Stimulated activated CD4-positive, alpha-beta T cell treated with anti-CD3 and anti-CD28 coated beads, Interleukin-12 subunit alpha, Interleukin-12 subunit beta, amount 100 ng/mL, for 4 hours (primary cell): ENCODE measurements around the gene CCSER1.
"Not testable (repeated sequence)": the region's sequence is repeated elsewhere in the genome, so short reads cannot be mapped to it uniquely, and the experiment has no call there.

Source experiments
- DNase-seq: peaks from one replicate; pipeline ENCODE4 v3.0.0-alpha.2; 2020

CCSER1 gene

DNA sequence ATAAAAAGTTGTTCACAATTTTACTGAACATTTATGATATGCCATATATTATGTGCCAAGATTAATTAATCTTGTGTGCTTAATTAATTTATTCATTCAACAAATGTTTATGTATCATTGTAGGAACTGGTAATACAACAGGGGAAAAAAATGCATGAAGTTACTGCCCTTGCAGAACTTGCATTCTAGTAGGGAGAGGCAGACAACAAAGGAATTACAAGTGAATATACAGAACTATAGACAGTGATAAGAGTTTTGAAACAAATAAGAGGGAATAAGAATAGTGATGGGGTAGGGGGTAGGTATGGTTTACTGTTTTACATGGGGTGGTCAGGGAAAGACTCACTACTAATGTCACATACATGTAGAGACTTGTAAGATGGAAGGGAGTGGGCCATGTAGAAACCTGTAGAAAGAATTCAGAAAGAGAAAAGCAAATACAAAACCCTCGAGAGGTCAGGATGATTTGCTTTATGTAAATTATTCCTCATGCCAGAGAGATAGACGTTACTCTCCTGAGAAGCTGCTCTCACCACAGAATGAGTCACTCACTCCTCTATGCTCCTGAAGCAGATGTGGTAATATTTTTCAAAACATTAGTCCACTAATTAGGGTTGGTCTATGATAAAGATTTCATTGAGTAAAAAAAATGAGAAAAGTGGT lies 1321.6 kb downstream of the CCSER1 start:
- no peak for DNase-seq

DNA sequence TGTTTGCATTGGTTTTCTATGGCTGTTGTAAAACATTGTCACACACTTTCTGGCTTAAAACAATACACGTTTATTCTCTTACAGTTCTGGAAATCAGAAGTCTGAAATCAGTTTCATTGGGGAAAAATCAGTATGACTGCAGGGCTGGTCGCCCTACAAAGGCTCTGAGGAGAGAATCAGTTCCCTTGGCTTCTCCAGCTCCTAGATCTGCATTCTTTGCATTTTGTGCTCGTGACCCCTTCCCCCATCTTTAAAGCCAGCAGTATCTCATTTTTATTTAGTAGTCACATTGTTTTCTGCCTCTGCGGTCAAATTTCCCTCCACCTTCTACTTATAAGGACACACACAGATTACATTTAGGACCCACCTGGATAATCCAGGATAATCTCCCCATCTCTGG lies 1326.9 kb downstream of the CCSER1 start:
- DNase-seq = no peak

DNA sequence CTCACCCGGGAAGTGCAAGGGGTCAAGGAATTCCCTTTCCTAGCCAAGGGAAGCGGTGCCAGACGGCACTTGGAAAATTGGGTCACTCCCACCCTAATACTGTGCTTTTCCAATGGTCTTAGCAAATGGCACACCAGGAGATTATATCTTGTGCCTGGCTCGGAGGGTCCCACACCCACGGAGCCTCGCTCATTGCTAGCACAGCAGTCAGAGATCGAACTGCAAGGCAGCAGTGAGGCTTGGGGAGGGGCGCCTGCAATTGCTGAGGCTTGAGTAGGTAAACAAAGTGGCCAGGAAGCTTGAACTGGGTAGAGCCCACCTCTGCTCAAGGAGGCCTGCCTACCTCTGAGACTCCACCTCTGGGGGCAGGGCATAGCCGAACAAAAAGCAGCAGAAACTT lies 1335.4 kb downstream of the CCSER1 start:
- not testable (repeated sequence) for DNase-seq

DNA sequence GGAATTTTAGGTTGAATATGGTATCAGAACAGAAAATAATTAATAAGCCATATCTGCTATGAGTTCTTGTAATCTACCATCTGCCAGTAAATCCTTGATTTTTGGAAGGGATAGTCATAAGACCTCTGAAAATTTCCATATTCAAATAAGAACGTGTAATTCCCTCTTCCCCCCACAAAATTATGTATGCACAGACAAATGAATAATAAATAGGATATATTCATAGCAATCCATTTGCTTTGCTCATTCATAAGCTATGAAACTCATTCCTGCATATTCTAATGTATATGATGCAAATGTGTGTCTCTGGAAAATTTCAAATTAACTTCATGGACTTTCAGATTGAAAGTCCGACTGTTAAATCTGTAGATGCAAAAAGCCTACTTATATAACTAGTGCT lies 1343.5 kb downstream of the CCSER1 start:
- no peak for DNase-seq

DNA sequence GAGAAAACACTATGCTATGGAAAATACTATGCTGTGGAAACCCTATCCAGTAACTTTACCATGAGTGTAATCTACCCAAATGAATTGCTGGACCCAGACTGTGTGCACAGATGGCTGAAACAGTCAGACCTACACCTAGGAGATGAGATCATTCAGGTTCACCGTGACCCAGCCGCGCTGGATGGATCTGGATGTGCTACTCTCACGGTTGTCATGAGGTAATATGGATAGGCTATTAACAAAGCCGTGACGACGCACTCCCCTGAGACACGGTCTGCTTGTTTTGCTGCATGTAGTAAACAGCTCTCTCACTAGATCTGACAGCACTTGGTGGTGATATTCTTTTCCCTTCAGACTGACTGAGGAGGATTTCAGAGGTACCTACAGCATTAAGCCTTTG lies 1344.1 kb downstream of the CCSER1 start:
- no peak for DNase-seq

DNA sequence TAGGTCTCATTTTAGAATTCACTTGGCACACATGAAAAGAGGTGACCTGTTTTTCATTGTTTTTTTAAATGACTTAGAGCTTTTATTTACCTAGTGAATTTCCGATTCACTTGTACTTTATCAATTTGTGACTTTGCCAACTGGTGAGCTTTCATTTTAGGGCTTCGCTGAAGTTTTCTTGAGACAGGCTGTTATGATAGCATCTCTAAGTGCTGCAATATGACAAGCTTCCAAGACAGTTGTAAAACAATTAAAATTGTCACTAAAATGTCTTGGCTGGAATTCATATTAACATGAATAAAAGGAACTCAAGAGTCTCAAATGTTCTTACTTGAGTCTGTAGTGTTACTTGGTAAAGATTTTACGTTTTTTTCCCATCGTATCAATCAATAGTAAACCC lies 1344.9 kb downstream of the CCSER1 start:
- DNase-seq = no peak

DNA sequence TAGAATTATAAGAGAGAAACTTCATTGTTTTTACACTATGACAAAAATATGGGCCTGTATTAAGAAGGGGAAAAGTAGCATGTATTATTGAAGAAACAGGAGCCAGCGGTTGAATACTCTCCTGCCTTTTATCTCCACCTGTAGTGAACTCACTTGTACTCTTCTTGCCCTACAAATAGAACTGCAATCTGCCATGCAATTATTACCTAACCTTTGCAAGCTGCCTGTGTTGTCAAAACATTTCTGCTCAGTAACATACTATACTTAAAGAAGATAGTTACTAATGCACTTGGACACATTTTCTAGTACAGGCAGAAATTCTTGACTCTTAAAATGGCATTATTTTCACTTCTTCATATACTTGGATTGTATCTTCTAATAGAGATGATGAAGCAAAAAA lies 1358.2 kb downstream of the CCSER1 start:
- no peak for DNase-seq

DNA sequence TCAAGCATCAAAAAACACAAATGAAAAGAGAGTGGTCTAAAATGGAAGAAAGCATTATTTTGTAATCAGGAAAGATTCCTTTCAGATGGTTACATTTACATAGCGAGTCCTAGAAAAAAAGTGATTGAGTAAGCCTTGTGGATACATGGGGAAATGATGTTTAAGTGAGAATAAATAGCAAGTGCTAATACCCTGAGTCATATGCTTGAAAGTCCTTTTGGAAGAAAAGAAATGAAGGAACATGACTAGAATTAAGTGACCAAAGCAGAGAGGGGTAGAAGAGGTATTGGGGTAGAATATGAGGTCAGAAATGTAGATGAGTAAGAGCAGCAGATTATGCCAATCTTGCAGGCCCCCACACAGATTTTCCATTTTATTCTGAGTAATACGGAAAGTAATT lies 1361.8 kb downstream of the CCSER1 start:
- no peak for DNase-seq

DNA sequence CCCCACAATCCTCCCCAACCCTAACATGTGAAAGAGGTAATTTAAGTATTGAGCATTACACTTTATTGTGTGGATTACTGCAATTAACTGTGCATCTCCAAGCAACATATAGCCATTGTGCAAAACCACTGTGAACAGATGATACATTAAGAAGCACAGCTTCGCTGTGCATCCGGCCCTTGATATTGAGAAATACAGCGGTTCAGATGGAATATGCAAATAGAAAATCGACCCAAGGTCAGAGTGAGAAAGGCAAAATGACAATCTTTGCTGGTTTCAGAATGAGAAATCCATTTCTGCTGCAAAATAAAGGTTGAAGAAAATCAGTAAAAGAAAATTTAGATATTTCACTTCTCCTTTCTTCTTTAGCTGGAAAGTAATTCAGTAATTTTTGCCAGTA lies 1370.7 kb downstream of the CCSER1 start:
- DNase-seq = no peak

DNA sequence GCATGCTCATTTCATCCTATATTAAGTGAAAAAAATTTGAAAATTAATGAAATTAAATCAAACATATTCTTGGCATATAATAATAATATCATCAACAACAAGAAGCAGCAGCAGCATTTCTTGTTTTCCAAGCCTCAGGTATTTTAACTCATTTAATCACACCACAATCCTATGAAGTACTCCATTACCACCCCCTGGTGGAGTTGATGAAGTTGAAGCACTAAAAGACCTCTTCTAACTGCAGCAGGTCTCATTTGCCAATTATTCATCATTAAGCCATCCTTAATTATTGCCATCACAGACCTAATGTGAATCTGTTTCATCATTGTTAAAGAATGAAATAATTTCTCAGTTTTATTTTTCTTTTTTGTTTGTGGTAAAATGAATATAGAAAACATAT lies 1375.2 kb downstream of the CCSER1 start:
- DNase-seq = no peak

DNA sequence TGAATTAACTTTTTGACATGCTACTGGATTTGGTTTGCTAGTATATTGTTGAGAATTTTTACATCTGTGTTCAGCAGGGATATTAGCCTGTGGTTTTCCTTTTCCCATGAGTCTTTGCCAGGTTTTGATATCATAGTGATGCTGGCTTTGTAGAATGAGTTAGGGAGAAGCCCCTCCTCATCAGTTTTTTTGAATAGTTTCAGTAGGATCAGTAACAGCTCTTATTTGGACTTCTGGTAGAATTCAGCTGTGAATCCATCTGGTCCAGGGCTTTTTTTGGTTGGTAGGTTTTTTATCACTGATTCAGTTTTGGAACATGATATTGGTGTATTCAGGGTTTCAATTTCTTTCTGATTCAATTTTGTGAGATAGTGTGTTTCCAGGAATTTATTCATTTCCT lies 1386.1 kb downstream of the CCSER1 start:
- no peak for DNase-seq

DNA sequence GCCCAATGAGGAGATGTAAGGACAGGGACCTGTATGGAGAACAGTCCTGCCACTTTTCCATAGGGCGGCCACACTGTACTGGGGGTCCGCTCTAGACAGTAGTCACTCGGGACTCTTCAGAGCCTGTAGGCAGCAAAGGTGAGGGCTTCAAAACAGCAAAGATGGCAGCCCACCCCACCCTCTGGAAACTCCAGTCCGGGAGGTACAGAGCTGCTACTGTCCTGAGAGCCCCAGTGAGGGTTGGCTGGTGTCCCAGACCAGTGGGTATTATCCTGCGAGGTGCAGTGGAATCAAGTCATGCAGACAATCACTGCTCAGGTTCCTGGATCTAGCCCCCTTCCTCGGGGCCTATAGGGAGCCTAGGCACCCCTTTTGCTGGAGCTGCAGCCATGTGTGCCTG lies 1392.0 kb downstream of the CCSER1 start:
- DNase-seq = no peak

DNA sequence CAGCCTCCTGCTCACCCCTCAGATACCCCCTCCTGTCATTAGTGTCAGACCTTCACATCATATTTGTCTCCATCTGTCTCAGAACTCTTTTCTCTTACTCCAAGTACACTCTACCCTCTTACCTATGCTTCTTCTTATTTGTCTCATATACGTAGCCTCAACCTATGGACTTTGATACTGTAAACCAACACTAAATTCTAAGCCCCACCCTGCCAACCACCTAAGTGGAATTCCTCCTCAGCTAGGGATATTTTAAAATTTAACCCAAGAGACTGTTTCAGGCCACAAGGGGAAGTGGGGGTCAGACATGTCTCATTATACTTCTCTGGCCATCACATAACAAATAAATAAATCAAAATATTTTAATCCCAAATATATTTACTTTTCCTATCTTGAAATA lies 1398.4 kb downstream of the CCSER1 start:
- DNase-seq = no peak

DNA sequence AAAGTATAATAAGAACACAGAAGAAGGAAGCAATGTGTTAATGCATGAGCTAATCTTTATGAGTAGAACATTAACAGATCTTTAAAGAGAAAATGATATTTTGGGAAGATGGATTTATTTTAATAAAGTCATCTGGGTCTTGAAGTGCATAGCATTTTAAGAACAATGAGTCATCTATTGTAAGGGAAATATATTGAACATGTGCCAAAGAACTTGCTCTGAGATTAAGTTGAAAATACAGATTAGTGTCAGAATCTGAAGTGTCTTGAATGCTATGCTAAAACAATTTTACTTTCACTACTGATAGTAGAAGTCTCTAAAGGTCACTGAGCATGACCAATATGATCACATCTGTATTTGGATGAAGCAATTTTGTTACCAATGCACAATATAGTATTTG lies 1399.9 kb downstream of the CCSER1 start:
- no peak for DNase-seq

DNA sequence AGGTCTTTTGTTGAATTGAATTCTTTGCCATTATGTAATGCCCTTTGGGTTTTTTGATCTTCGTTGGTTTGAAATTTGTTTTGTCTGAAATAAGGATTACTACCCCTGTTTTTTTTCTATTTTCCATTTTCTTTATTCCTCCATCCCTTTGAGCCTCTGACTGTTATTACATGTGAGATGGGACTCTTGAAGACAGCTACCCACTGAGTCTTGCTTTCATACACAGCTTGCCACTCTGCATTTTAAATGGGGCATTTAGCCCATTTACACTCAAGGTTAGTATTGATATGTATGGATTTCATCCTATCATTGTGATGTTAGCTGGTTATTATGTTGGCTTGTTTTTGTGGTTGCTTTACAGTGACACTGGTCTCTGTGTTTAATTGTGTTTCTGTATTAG lies 1440.4 kb downstream of the CCSER1 start:
- DNase-seq = no peak

DNA sequence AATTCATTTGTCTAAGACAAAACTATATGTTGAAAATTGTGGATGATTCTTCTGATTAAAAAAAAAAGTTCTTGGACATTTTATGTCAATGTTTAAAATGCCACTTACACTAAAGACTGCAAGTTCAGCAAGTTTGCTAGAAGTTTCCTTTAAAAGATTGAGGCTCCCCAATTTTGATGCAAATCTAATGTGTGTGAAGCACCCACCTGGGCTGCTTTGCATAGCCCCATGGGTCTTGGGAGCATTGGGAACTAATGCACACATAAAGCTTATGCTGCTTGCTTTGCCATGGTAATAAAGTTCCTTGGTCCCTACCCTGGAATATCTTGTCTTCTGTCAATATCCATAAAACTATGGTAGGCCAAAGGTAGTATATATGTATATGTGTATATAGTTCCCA lies 1450.7 kb downstream of the CCSER1 start:
- no peak for DNase-seq

DNA sequence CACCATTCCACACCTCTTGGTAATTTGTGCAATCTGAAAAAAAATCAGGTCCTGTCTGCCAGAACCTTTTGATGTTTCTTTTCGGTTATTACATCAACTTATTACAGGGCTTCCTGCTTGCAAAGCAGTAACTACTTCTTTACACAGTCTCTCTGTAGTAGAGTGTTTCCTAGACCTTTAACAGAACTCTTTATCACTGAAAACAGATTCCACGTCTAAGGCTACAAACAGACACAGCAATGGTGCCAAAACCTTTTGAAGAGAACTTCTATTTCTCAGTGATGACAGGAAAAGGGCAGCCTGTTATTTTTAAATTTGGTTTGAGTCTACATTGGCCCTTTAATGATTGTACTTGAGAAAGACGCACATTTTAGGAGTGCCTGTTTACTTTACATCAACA lies 1463.1 kb downstream of the CCSER1 start:
- no peak for DNase-seq

DNA sequence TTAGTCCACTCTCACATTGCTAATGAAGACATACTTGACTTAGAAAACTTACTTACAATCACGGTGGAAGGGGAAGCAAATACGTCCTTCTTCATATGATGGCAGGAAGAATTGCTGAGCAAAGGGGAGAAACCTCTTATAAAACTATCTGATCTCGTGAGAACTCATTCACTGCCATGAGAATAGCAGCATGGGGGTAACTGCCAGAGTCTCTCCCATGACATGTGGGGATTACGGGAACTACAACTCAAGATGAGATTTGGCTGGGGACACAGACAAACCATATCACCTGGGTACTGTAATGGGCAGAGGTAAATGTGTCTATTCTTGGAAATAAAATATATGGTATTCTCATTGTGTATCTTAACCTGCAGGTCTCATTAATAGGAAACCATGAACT lies 1464.9 kb downstream of the CCSER1 start:
- no peak for DNase-seq

DNA sequence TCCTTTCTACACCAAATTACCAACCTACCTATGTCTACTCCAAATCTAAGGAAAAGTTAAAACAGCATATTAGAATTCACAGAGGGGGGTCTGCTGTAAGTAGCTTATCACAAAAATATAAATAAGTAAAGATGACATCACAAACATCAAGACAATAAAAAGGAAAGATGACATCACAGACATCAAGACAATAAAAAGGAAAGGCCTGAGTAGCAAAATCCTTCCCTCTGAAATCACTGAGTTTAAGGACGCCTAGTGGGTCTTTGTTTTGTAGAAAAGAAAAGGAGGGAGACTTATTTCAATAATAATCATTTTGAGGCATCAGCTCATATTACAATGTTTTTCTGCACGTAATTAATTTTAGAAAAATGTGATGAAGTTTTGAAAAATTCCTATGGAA lies 1469.5 kb downstream of the CCSER1 start:
- no peak for DNase-seq

DNA sequence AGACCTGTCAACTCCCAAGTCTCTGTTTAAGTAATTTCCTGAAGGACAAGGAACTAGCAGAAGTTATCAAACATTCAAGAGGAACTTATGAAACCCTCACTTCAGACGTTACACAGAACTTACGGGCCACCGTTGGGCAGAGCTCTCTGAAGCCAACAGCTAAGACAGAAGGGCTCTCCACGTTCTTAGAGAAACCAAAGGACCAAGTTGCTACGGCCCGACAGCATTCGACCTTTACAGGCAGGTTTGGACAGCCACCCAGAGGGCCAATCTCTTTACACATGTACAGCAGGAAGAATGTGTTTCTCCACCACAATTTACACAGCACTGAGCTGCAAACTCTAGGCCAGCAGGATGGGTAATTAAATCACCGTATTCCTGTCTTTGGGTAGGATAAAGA lies 1471.5 kb downstream of the CCSER1 start:
- no peak for DNase-seq

DNA sequence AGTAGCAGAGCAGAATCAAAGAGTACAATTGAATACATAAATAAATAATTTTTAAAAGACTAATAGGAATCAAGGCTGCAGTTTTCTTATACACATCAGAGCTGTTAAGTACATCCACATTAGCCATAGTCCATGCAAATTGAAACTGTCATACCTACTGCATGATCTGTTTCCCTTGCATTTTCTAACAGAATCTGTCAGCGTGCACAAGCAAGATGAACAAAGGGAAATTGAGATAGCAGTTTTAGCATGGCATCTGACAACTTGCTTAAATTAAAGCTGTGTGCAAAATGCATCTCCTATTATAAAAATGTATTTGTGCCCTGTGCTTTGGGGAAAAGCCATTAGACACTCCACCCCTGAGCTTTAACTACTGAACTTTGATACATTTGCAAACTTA lies 1473.1 kb downstream of the CCSER1 start:
- no peak for DNase-seq

DNA sequence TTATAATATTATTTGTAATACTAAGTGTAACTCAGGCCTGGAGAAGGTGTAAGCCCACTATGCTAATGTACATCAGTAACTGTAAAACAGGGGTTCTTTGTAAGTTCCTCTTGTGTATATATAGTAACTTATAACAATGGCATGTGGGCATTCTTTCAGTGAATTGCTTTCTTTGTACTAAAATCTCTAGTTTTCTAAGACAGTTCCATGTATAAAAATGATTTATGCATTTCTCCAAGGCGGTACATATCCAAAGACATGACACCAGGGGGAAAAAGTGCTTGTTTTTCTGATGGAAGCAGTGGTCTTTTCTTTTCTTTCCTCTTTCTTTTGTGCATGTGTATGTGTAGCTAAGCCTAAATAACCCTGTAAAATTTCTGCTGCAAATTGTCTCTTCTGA lies 1474.2 kb downstream of the CCSER1 start:
- no peak for DNase-seq

DNA sequence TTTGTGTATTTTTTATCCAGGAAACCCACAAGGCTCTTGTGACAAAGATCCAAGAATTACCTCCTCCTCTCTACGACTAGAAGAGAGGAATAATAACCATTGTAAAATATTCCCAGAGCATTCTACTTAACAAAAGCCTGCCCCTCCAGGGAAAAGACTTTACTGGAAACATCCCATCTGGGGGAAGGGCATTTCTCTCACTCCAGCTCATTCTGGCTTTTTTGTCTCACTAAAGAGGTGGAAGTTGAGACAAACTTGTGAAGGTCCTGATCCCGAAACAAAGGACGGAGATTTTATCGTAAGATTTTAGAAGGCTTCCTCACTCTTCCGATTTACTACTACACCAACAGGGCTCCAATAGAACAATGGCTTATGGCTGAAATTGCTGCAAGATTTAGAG lies 1484.6 kb downstream of the CCSER1 start:
- no peak for DNase-seq

DNA sequence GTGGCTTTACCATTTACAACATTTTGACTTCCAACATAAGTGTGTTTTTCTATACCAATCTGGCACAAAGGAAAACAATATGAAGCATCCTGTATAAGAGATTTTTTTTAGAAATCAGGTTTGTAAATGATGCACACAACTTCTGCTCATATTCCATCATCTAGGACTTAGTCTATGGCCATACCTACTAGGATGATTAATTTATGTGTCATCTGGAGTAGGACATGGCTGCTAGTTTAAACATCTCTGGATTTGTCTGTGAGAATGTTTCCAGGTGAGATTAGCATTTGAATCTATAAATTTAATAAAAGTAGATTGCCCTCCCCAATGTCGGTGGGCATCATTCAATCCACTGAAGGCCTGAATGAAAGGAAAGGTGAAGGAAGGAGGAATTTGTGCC lies 1493.8 kb downstream of the CCSER1 start:
- DNase-seq = no peak

DNA sequence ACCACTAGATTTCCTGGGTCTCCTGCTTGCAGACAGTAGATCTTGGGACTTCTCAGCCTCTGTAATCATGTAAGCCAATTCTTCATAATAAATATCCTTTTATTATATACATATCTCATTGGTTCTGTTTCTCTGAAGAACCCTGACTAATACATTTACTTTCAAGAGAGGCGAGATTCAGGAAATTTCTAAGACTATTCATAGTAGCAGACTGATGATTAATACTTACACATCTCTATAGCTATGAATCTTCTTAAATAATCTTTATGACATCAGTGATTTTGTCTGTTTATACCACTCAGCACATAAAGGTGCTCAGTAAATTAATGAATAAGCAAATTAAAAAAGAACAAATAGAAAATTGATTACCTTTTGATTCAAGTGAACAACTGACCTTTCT lies 1494.3 kb downstream of the CCSER1 start:
- no peak for DNase-seq
